ENCODE measurements around the gene TUBB4B.

Gene TUBB4B

GRCh38 chr9:137270929-137271695, 30.0 kb downstream of the TUBB4B start:
- FAIRE-seq (no peak), DNase-seq (ENCODE audit: low spot score) (no peak)

GRCh38 chr9:137271696-137272076, 30.6 kb downstream of the TUBB4B start:
- no peak for FAIRE-seq
- DNase-seq (ENCODE audit: low spot score): no peak

GRCh38 chr9:137272241-137273094, 31.4 kb downstream of the TUBB4B start:
- DNase-seq (ENCODE audit: low spot score) (no peak), FAIRE-seq (no peak)

GRCh38 chr9:137273095-137273490, 32.0 kb downstream of the TUBB4B start:
- no peak for FAIRE-seq
- DNase-seq (ENCODE audit: low spot score): no peak

- no peak for DNase-seq (ENCODE audit: low spot score)
- FAIRE-seq: no peak
Observed at GRCh38 chr9:137273611-137274320, 32.7 kb downstream of the TUBB4B start.

- FAIRE-seq: no peak
- DNase-seq (ENCODE audit: low spot score): no peak
Observed at GRCh38 chr9:137275203-137275587, 34.1 kb downstream of the TUBB4B start.

- FAIRE-seq: no peak
Observed at GRCh38 chr9:137275588-137276472, 34.7 kb downstream of the TUBB4B start.

GRCh38 chr9:137276473-137277328, 35.6 kb downstream of the TUBB4B start:
- DNase-seq (ENCODE audit: low spot score) (no peak), FAIRE-seq (no peak)

More at GRCh38 chr9:137275588-137276472, 34.7 kb downstream of the TUBB4B start:
- DNase-seq (ENCODE audit: low spot score): no peak

- peak; percentile 90 for DNase-seq (ENCODE audit: low spot score)
- peak; percentile 84 for FAIRE-seq
Observed at GRCh38 chr9:137277329-137278041, 36.4 kb downstream of the TUBB4B start, which contains the start of gene TOR4A. TOR4A (plus strand) TSS chr9:137277726; CDS start chr9:137278690, 964 bp downstream.

- no peak for DNase-seq (ENCODE audit: low spot score)
Observed at GRCh38 chr9:137278061-137278701, 37.1 kb downstream of the TUBB4B start.

GRCh38 chr9:137278721-137279711, 37.9 kb downstream of the TUBB4B start:
- FAIRE-seq (no peak), DNase-seq (ENCODE audit: low spot score) (no peak)

More at GRCh38 chr9:137278061-137278701, 37.1 kb downstream of the TUBB4B start:
- no peak for FAIRE-seq

- DNase-seq (ENCODE audit: low spot score): no peak
Observed at GRCh38 chr9:137279741-137280473, 38.8 kb downstream of the TUBB4B start.

GRCh38 chr9:137280474-137281344, 39.6 kb downstream of the TUBB4B start:
- FAIRE-seq: no peak
- no peak for DNase-seq (ENCODE audit: low spot score)

More at GRCh38 chr9:137279741-137280473, 38.8 kb downstream of the TUBB4B start:
- no peak for FAIRE-seq

GRCh38 chr9:137281345-137282116, 40.4 kb downstream of the TUBB4B start:
- DNase-seq (ENCODE audit: low spot score): no peak
- no peak for FAIRE-seq

- DNase-seq (ENCODE audit: low spot score): peak; percentile 36
- no peak for FAIRE-seq
Observed at GRCh38 chr9:137286975-137287383, 45.9 kb downstream of the TUBB4B start.
